ENCODE data around the gene KRT77.

DNA sequence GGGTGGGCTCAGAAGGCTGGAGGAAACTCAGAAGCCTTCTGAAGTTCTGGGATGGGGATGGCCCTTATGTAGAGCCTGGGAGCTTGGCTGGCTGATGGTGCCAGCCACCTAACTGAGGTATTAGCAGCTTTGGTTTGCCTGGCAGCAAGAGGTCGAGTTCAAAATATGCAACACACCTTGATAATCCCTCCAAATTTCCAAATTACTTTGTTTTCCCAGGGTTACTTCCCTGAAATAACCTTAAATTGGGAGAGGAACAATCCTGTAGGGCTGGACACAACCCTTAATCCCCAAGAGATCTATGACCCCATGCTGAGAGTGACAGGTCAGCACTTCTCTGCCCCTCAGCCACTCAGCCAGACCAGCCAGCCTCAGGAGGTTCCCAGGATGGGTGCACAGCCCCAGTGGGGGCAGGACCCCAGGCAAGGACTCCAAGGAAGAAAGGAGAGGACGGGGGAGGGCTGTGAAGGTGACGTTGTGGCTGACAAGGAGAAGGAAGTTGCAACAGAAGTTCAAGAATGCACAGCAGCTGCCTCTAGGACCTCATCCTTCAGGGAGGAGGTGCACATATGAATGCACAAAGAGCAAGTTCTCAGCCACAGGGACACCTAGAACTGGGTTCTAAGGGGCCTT is 18.6 kb upstream of the KRT77 start:
- no peak for TF ChIP-seq POLR2AphosphoS5 (IDR thresholded peaks at IDR 0.05; ENCODE audit: insufficient read depth in 1 of 2, low read depth in 1 of 2)
- no peak for TF ChIP-seq CTCF (IDR thresholded peaks at IDR 0.05)

Measured in vagina (tissue), 2 donors.